Caco-2 (cell line): ENCODE measurements around the gene NEK8. TPM values are rescaled to one million over a fixed set of nuclear protein-coding genes. Genes with fewer than 3 reads are reported as not detected.
A peak's percentile ranks its signal among the peaks of the same experiment; 100 is the strongest.

Source experiments
- Bru-seq: library from RNA; stranded (reverse); fragments of 400-500 nt; gene quantifications from one replicate; lab custom pipeline; 2021; lab: Mats Ljungman, UMichigan
- BruChase-seq, 2 experiments: library from RNA; stranded (reverse); fragments of 400-500 nt; gene quantifications; one replicate each; lab custom pipeline; 2021; lab: Mats Ljungman, UMichigan
- BruUV-seq: library from RNA; stranded (reverse); fragments of 400-500 nt; replicated peaks from 2 replicates; lab custom pipeline; 2021; lab: Mats Ljungman, UMichigan
- CTCF ChIA-PET: fragments of 300-600 bp; sonication (Branson Sonifier 250); formaldehyde crosslinking; loops from one replicate; lab custom pipeline; 2022; ENCODE audit warnings: antibody characterized with exemption; lab: Charles Lee
- POLR2A ChIA-PET: fragments of 300-600 bp; sonication (Branson Sonifier 250); formaldehyde crosslinking; loops from one replicate; lab custom pipeline; 2022; ENCODE audit warnings: antibody characterized with exemption; lab: Charles Lee
- DNase-seq, 2 experiments: peaks; one replicate each; pipeline versions ENCODE4 v3.0.0 to v3.0.0-alpha.2; 2020 to 2022
- H3K27me3 ChIP-seq: replicated peaks from 2 replicates; pipeline ENCODE4 v1.6.0; 2011; ENCODE audit warnings: low read length; ENCODE audit not compliant: control insufficient read depth, insufficient read depth
- H3K36me3 ChIP-seq: 2 replicates; pipeline ENCODE4 v1.5.1; 2011; ENCODE audit warnings: low read length; ENCODE audit not compliant: control insufficient read depth, insufficient read depth
- H3K4me1 ChIP-seq: fragments of 250-450 bp; sonication (Bioruptor Pico); 2 replicates; pipeline ENCODE4 v1.5.1; 2020; ENCODE audit warnings: mild to moderate bottlenecking
- H3K4me3 ChIP-seq: 2 replicates; pipeline ENCODE4 v1.5.1; 2011; ENCODE audit warnings: low read depth, mild to moderate bottlenecking, control low read depth, low read length
- H3K9me3 ChIP-seq: fragments of 250-450 bp; sonication (Bioruptor Pico); 2 replicates; pipeline ENCODE4 v1.5.1; 2020; ENCODE audit warnings: mild to moderate bottlenecking, moderate library complexity
- H3K27ac Mint-ChIP-seq: one replicate; pipeline ENCODE4 v1.8.0; 2022; ENCODE audit warnings: mixed read lengths; ENCODE audit not compliant: unreplicated experiment
- H3K27me3 Mint-ChIP-seq: one replicate; pipeline ENCODE4 v1.8.0; 2022; ENCODE audit warnings: mixed read lengths; ENCODE audit not compliant: insufficient read depth, unreplicated experiment
- H3K36me3 Mint-ChIP-seq: one replicate; pipeline ENCODE4 v1.8.0; 2022; ENCODE audit warnings: mild to moderate bottlenecking, mixed read lengths; ENCODE audit not compliant: insufficient read depth, unreplicated experiment
- H3K4me1 Mint-ChIP-seq: one replicate; pipeline ENCODE4 v1.8.0; 2022; ENCODE audit warnings: low read depth, mixed read lengths; ENCODE audit not compliant: unreplicated experiment
- H3K4me3 Mint-ChIP-seq: one replicate; pipeline ENCODE4 v1.8.0; 2022; ENCODE audit warnings: mild to moderate bottlenecking, moderate library complexity, mixed read lengths; ENCODE audit not compliant: unreplicated experiment
- H3K9me3 Mint-ChIP-seq: one replicate; pipeline ENCODE4 v1.8.0; 2022; ENCODE audit warnings: mixed read lengths; ENCODE audit not compliant: unreplicated experiment
- CTCF ChIP-seq, 2 experiments: fragments of 200-600 bp in 1 of 2; IDR thresholded peaks; 1 replicate in 1 of 2; 2 replicates in 1 of 2; pipeline versions ENCODE4 v1.5.1 to v1.8.0; 2011 to 2022; ENCODE audit warnings: antibody characterized with exemption in 1 of 2, control low read depth in 1 of 2, inconsistent platforms in 1 of 2, low read depth in 1 of 2, low read length in 1 of 2, mild to moderate bottlenecking in 1 of 2, moderate library complexity in 1 of 2; ENCODE audit not compliant: insufficient read depth in 1 of 2, severe bottlenecking in 1 of 2, unreplicated experiment in 1 of 2
- intact Hi-C: fragments of 100-400 bp; cut with micrococcal nuclease; formaldehyde crosslinking; loops from one replicate; pipeline ENCODE4 v1.10.0; 2022; ENCODE audit not compliant: unreplicated experiment
- long read RNA-seq: library from polyadenylated mRNA; stranded (forward); transcript quantifications from one replicate; pipeline ENCODE4 v2.0.0, GENCODE V29; 2022
- total RNA-seq: library from RNA; stranded (reverse); gene quantifications from 2 replicates; pipeline ENCODE4 v1.2.3, GENCODE V29; 2022

The NEK8 gene
- total RNA-seq (11.0 and 13.4 TPM in 2 replicates), Bru-seq, nascent RNA (percentile 55 among the genes with signal in this experiment), BruChase-seq, experiment 1, labeled RNA remaining after a 2-hour chase (percentile 55 among the genes with signal in this experiment), BruChase-seq, experiment 2, labeled RNA remaining after a 6-hour chase (percentile 54 among the genes with signal in this experiment)
- long read RNA-seq, partial matches to known transcripts = 2 of 20 reads
- long read RNA-seq, other reads (novel, unspliced or antisense) = 17 of 20 reads

- Histone ChIP-seq H3K36me3 (0 out of 2 replicates have a peak, but pooled peaks cover under 1% of the 10 kb centered on the region), H3K9me3 (no peaks in the 10 kb centered on the region), H3K4me1 (peaks cover 7% of the 10 kb centered on the region; the same call in 1 of the 2 replicates), H3K27me3 (no peaks in the 10 kb centered on the region), H3K4me3 (peak within 1 kb of the TSS; percentile 57)
- BruUV-seq = no TSS peak
- POLR2A ChIA-PET = interaction anchor here (0.5 to 5.2 kb wide), 11 partner anchors 9 to 223 kb away, joined by 3 to 165 read pairs (median 10); partner anchors contain the start of genes PROCA1, RPL23A, SDF2 and SUPT6H
- H3K36me3 Mint-ChIP-seq = peaks cover 58% of the 10 kb centered on the region
- TF ChIP-seq CTCF (IDR thresholded peaks at IDR 0.05; ENCODE audit: insufficient read depth in 1 of 2, low read depth in 1 of 2, low read length in 1 of 2, severe bottlenecking in 1 of 2, unreplicated experiment in 1 of 2) = no peak
- no peaks in the 10 kb centered on the region for H3K27me3 Mint-ChIP-seq
- intact Hi-C loops = no loop called here
- peak within 1 kb of the TSS; percentile 96 for H3K27ac Mint-ChIP-seq
- H3K4me1 Mint-ChIP-seq = peaks cover 33% of the 10 kb centered on the region
- CTCF ChIA-PET = interaction anchor here (0.6 to 4.9 kb wide), 16 partner anchors 9 to 389 kb away, joined by 3 to 324 read pairs (median 11); partner anchors contain the start of genes DHRS13, PROCA1, RPL23A and TRAF4
- H3K4me3 Mint-ChIP-seq = peak within 1 kb of the TSS; percentile 92
- DNase-seq = peak; percentile 96 to 98
- H3K9me3 Mint-ChIP-seq = no peaks in the 10 kb centered on the region
These were observed at the start of gene NEK8 for GRCh38 chr17:28728364-28729200. Gene NEK8 (plus strand): TSS chr17:28728788. CDS start chr17:28728814, 26 bp downstream.

DNA sequence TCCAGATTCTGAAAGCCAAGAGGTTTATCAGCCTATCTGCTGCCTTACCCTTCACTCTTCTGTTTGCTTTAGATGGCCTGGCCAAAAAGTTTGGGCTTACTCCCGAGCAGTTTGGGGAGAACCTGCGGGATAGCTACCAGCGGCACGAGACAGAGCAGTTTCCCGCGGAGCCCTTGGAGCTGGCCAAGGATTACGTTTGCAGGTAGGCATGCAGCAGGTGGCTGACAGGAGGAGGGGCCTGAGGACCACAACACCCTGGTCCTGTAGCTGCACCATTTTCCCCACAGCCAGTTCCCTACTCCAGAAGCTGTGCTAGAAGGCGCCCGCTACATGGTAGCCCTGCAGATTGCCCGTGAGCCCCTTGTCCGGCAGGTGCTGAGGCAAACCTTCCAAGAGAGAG lies 45.9 kb upstream of the NEK8 start:
- Histone ChIP-seq H3K4me1 (no peaks in the 10 kb centered on the region), H3K9me3 (no peaks in the 10 kb centered on the region), H3K27me3 (no peaks in the 10 kb centered on the region), H3K4me3 (no peak overlapping the region), H3K36me3 (peaks cover 14% of the 10 kb centered on the region)
- no peak for DNase-seq
- no peak overlapping the region for H3K4me3 Mint-ChIP-seq
- H3K4me1 Mint-ChIP-seq = no peaks in the 10 kb centered on the region
- POLR2A ChIA-PET = interaction anchor here (0.8 to 1.0 kb wide), 2 partner anchors 37 to 38 kb away, joined by 3 to 4 read pairs; partner anchors contain the start of genes BLTP2 and RPL23A
- intact Hi-C loops = no loop called here
- CTCF ChIA-PET = interaction anchor here (1.0 to 1.4 kb wide), 3 partner anchors 37 to 44 kb away, joined by 3 read pairs; partner anchors contain the start of genes RPL23A and TLCD1
- no TSS peak for BruUV-seq
- no peaks in the 10 kb centered on the region for H3K9me3 Mint-ChIP-seq
- H3K36me3 Mint-ChIP-seq = peaks cover 98% of the 10 kb centered on the region
- H3K27ac Mint-ChIP-seq = no peak overlapping the region
- TF ChIP-seq CTCF (IDR thresholded peaks at IDR 0.05; ENCODE audit: insufficient read depth in 1 of 2, low read depth in 1 of 2, low read length in 1 of 2, severe bottlenecking in 1 of 2, unreplicated experiment in 1 of 2) = no peak
- no peaks in the 10 kb centered on the region for H3K27me3 Mint-ChIP-seq

DNA sequence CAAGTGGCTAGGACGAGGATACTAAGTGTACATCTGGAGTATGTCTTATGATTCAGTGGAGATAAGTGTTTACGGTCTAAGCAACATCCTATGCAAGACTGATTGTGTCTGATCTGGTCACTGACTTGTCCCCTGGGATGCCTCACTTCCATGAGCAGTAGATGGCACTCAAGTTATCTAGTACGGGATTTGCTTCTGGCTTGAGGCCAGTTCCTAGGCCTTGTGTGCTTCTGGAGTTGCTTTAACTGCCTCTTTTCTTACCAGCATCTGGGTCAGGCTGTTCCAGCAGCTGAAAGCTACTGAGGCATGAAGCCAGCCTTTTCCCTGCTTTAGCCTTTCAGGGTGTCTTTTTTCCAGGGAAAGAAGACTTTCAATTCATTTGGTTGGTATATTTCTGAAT lies 43.6 kb upstream of the NEK8 start:
- ChIA-PET POLR2A (no interaction called here), CTCF (no interaction called here)
- no peaks in the 10 kb centered on the region for H3K9me3 ChIP-seq
- H3K27ac Mint-ChIP-seq = no peak overlapping the region
- no peaks in the 10 kb centered on the region for H3K4me1 Mint-ChIP-seq
- peak in 1 of 2 experiments; percentile 57 for DNase-seq
- peak in 1 of 2 experiments; percentile 42 for TF ChIP-seq CTCF (IDR thresholded peaks at IDR 0.05; ENCODE audit: insufficient read depth in 1 of 2, low read depth in 1 of 2, low read length in 1 of 2, severe bottlenecking in 1 of 2, unreplicated experiment in 1 of 2)
- H3K4me1 ChIP-seq = no peaks in the 10 kb centered on the region
- no peak overlapping the region for H3K4me3 ChIP-seq
- no peak overlapping the region for H3K4me3 Mint-ChIP-seq
- BruUV-seq = no TSS peak
- H3K36me3 Mint-ChIP-seq = peaks cover 98% of the 10 kb centered on the region
- H3K9me3 Mint-ChIP-seq = no peaks in the 10 kb centered on the region
- peaks cover 20% of the 10 kb centered on the region for H3K36me3 ChIP-seq
- no peaks in the 10 kb centered on the region for H3K27me3 Mint-ChIP-seq
- intact Hi-C loops = loop anchor here (1.0 to 2.0 kb wide), 2 partner anchors 13 to 42 kb away; partner anchors contain the start of gene TLCD1
- no peaks in the 10 kb centered on the region for H3K27me3 ChIP-seq
